OCI-LY1 (cell line): ENCODE measurements around the gene HLA-DMB.
A peak's percentile ranks its signal among the peaks of the same experiment; 100 is the strongest.

Experiments
- H2AFZ ChIP-seq: fragments of 200-600 bp; sonication (generic), shearing (Covaris generic); 2 replicates; pipeline ENCODE4 v1.6.0; 2014; ENCODE audit warnings: antibody characterized with exemption, mild to moderate bottlenecking, low read length
- H3F3A ChIP-seq: fragments of 200-600 bp; sonication (generic), shearing (Covaris generic); 2 replicates; pipeline ENCODE4 v1.6.0; 2014; ENCODE audit warnings: mild to moderate bottlenecking, antibody characterized with exemption, low read length, moderate library complexity; ENCODE audit not compliant: insufficient read depth
- H3K27ac ChIP-seq: fragments of 200-600 bp; sonication (generic); 2 replicates; pipeline ENCODE4 v1.5.1; 2014; ENCODE audit warnings: low read length, mixed run types, mild to moderate bottlenecking, low read depth; ENCODE audit not compliant: poor library complexity, severe bottlenecking
- H3K27me3 ChIP-seq: fragments of 200-600 bp; sonication (generic); 2 replicates; pipeline ENCODE4 v1.6.0; 2014; ENCODE audit warnings: antibody characterized with exemption, mild to moderate bottlenecking, low read length, moderate library complexity; ENCODE audit not compliant: insufficient read depth
- H3K36me3 ChIP-seq: fragments of 200-600 bp; sonication (generic); 2 replicates; pipeline ENCODE4 v1.6.1; 2014; ENCODE audit warnings: mild to moderate bottlenecking, antibody characterized with exemption, low read length, moderate library complexity, mixed read lengths; ENCODE audit not compliant: insufficient read depth
- H3K4me1 ChIP-seq: fragments of 200-600 bp; sonication (generic); 2 replicates; pipeline ENCODE4 v1.5.1; 2014; ENCODE audit warnings: mild to moderate bottlenecking, low read length, moderate library complexity; ENCODE audit not compliant: insufficient read depth, severe bottlenecking
- H3K4me2 ChIP-seq: fragments of 200-600 bp; sonication (generic), shearing (Covaris generic); 2 replicates; pipeline ENCODE4 v1.6.1; 2014; ENCODE audit warnings: low read length
- H3K4me3 ChIP-seq: fragments of 200-600 bp; sonication (generic); 2 replicates; pipeline ENCODE4 v1.5.1; 2014; ENCODE audit warnings: low read length, low read depth, mild to moderate bottlenecking, mixed read lengths; ENCODE audit not compliant: poor library complexity, severe bottlenecking
- H3K79me2 ChIP-seq: fragments of 200-600 bp; shearing (Covaris generic); 2 replicates; pipeline ENCODE4 v1.6.1; 2016; ENCODE audit warnings: mixed run types, low read length, mixed read lengths; ENCODE audit not compliant: insufficient read depth
- H3K9ac ChIP-seq: fragments of 200-600 bp; sonication (generic), shearing (Covaris generic); 2 replicates; pipeline ENCODE4 v1.6.1; 2014; ENCODE audit warnings: mild to moderate bottlenecking, low read length, mixed read lengths
- H3K9me2 ChIP-seq: fragments of 200-600 bp; sonication (generic), shearing (Covaris generic); 2 replicates; pipeline ENCODE4 v1.6.1; 2014; ENCODE audit warnings: low read depth, mild to moderate bottlenecking, low read length, mixed read lengths
- H3K9me3 ChIP-seq: fragments of 200-600 bp; shearing (Covaris generic); 2 replicates; pipeline ENCODE4 v1.6.1; 2014; ENCODE audit warnings: low read length, mixed read lengths
- H4K20me1 ChIP-seq: fragments of 200-600 bp; sonication (generic), shearing (Covaris generic); 2 replicates; pipeline ENCODE4 v1.6.0; 2016; ENCODE audit warnings: mild to moderate bottlenecking, low read length; ENCODE audit not compliant: insufficient read depth
- EZH2 ChIP-seq: fragments of 200-600 bp; sonication (generic), shearing (Covaris generic); IDR thresholded peaks from 2 replicates; pipeline ENCODE4 v1.8.0; 2017; ENCODE audit warnings: borderline replicate concordance, mixed run types, mild to moderate bottlenecking, antibody characterized with exemption, low read length, moderate library complexity, mixed read lengths
- TF ChIP-seq, protein P1 (sequence below): fragments of 200-600 bp; sonication (generic), shearing (Covaris generic); IDR thresholded peaks from 2 replicates; pipeline ENCODE4 v1.5.1; 2017; ENCODE audit warnings: mild to moderate bottlenecking, antibody characterized with exemption, low read length, moderate library complexity, mixed read lengths

The HLA-DMB gene

DNA sequence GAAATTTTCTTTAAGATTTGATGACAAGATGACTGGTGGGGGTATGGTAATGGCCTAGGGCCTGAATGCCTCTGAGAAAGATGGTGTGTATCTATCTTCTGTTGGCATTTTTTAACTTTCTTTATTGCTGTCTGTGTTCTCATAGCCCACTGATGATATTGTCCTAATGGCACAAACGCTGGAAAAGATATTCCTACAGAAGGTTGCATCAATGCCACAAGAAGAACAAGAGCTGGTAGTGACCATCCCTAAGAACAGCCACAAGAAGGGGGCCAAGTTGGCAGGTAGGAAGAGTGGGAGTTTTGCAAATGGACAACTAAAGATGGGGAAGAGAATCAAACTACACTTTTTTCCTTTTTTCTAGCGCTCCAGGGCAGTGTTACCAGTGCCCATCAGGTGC is 35.1 kb upstream of the HLA-DMB start:
- H3K27ac ChIP-seq = no peak overlapping the region
- H3K27me3 ChIP-seq = no peaks in the 10 kb centered on the region
- H3K4me1 ChIP-seq = peaks cover 26% of the 10 kb centered on the region
- H3K4me3 ChIP-seq = no peak overlapping the region
- H3K9ac ChIP-seq = no peak overlapping the region
- TF ChIP-seq EZH2 = no peak
- TF ChIP-seq, protein P1, sequence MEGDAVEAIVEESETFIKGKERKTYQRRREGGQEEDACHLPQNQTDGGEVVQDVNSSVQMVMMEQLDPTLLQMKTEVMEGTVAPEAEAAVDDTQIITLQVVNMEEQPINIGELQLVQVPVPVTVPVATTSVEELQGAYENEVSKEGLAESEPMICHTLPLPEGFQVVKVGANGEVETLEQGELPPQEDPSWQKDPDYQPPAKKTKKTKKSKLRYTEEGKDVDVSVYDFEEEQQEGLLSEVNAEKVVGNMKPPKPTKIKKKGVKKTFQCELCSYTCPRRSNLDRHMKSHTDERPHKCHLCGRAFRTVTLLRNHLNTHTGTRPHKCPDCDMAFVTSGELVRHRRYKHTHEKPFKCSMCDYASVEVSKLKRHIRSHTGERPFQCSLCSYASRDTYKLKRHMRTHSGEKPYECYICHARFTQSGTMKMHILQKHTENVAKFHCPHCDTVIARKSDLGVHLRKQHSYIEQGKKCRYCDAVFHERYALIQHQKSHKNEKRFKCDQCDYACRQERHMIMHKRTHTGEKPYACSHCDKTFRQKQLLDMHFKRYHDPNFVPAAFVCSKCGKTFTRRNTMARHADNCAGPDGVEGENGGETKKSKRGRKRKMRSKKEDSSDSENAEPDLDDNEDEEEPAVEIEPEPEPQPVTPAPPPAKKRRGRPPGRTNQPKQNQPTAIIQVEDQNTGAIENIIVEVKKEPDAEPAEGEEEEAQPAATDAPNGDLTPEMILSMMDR = no peak
- H3F3A ChIP-seq = peaks cover 22% of the 10 kb centered on the region
- H4K20me1 ChIP-seq = no peaks in the 10 kb centered on the region; the same call in 1 of the 2 replicates
- no peak overlapping the region for H2AFZ ChIP-seq
- peaks cover 93% of the 10 kb centered on the region for H3K36me3 ChIP-seq
- H3K9me2 ChIP-seq = no peaks in the 10 kb centered on the region
- peak overlapping the region; percentile 77; the same call in 1 of the 2 replicates for H3K4me2 ChIP-seq
- H3K79me2 ChIP-seq = peaks cover 43% of the 10 kb centered on the region
- H3K9me3 ChIP-seq = no peaks in the 10 kb centered on the region

DNA sequence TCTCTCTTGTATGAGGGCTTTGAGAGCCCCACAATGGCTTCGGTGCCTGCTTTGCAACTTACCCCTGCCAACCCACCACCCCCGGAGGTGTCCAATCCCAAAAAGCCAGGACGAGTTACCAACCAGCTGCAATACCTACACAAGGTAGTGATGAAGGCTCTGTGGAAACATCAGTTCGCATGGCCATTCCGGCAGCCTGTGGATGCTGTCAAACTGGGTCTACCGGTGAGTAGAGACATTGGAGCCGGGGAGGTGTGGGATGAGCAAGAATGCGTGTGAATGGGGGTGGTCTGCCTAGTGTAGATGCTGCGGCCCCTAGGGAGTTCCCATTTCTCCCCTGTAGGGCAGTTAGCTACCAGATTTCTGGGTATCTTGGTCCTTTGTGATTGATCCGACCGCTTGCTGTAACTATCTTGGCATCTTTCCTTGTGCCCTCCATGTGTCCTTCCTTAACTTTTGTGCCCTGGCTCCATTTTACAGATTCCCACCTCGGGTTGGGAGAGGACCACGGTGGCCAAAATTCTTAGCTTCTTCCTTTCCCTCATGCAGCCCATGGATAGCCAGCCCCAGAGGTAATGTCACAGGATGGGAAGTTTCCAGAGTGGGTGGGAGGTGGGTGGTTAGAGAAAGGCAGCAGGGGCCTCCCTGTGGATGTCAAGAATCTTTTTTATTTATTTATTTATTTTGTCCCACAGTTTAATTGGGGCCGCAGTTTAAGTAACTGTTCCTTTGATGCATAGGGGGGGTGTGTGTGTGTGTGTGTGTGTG is 33.9 kb upstream of the HLA-DMB start:
- Histone ChIP-seq H3K79me2 (peaks cover 43% of the 10 kb centered on the region), H3K9me3 (no peaks in the 10 kb centered on the region), H2AFZ (no peak overlapping the region), H3K4me1 (peaks cover 32% of the 10 kb centered on the region), H3K36me3 (peaks cover 84% of the 10 kb centered on the region), H3K9ac (peak overlapping the region; percentile 95), H3K27me3 (no peaks in the 10 kb centered on the region), H3K4me2 (peak overlapping the region; percentile 77), H3K4me3 (peak overlapping the region; percentile 97), H4K20me1 (no peaks in the 10 kb centered on the region; the same call in 1 of the 2 replicates), H3K27ac (no peak overlapping the region), H3K9me2 (no peaks in the 10 kb centered on the region), H3F3A (peaks cover 11% of the 10 kb centered on the region; the same call in 1 of the 2 replicates)
- TF ChIP-seq, protein P1 = no peak
- TF ChIP-seq EZH2 = no peak

DNA sequence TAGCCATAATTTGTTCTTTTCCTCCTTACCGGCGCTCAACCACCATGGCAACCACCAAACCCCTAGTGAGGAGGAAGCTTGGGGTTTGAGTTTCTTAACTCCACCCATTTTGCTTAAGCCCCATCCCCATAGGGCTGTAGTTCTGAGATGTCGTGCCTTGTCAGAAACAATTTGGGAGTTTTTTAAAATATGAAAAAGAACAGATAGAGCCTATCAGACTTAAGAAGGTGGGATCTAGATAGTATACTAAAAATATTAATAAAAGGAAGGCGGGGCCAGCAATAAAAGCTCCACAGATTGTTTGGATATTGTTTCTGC is 33.1 kb upstream of the HLA-DMB start:
- peaks cover 40% of the 10 kb centered on the region for H3K4me1 ChIP-seq
- H3K36me3 ChIP-seq = peaks cover 83% of the 10 kb centered on the region
- H3K9me2 ChIP-seq = no peaks in the 10 kb centered on the region
- peak overlapping the region; percentile 77 for H3K4me2 ChIP-seq
- H3K27me3 ChIP-seq = no peaks in the 10 kb centered on the region
- no peaks in the 10 kb centered on the region for H3K9me3 ChIP-seq
- H3K79me2 ChIP-seq = peaks cover 43% of the 10 kb centered on the region
- peaks cover 6% of the 10 kb centered on the region; the same call in 1 of the 2 replicates for H3F3A ChIP-seq
- H3K27ac ChIP-seq = no peak overlapping the region
- H4K20me1 ChIP-seq = no peaks in the 10 kb centered on the region; the same call in 1 of the 2 replicates
- TF ChIP-seq, protein P1 = no peak
- TF ChIP-seq EZH2 = no peak
- peak overlapping the region; percentile 95 for H3K9ac ChIP-seq
- H2AFZ ChIP-seq = no peak overlapping the region
- peak overlapping the region; percentile 97 for H3K4me3 ChIP-seq
